ENCODE measurements around the gene MYT1. TPM values are rescaled to one million over a fixed set of nuclear protein-coding genes. Genes with fewer than 3 reads are reported as not detected.

The MYT1 gene
- polyA plus RNA-seq, 1 of the 3 experiments (the other 2 are of a cell fraction), result 0.10 TPM

DNA sequence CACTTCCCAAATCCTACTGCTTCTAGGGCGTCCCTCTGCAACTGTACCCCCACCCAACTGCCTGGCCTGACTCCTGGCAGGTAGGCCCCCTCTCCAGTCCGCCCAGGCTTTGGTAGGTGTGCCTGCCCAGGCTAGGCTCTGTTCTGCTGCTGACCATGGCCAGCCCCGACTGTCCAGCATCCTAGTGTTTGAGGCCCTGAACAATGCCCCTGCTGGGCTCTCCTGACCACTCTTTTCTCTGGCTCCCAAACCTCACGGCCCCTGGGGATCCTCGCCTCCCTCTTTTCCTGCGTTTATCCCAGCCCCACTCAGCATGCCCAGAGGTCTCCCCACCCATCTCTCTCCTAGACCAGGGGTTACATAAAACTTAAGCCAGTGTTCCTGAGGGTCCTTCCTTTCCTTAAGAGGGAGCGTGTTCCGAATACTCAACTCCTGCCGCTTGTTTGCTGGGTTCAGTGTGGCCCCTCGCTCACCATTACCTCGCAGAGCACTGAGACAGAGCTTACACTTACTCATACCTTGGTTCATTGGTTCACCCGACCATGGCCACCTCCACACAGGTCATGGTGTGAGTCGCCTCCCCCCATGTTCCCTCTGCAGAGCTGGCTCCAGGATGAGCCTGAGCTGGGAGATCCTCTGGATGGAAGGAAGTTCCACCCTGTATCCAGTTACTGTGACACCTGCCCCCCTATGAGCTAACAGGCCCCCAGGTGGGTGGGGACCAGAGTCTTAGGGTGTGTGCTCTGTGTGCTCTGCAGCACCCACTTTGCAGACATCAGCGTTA lies 21.0 kb upstream of the MYT1 start:
- Histone ChIP-seq H3K4me3 (ENCODE audit: low read depth in 2 of 2, low read length in 1 of 2) (no peak overlapping the region), H3K9ac (no peak overlapping the region), H3K27ac (ENCODE audit: low read depth in 2 of 2, low read length in 1 of 2) (no peak overlapping the region), H4K20me1 (ENCODE audit: insufficient read depth) (no peaks in the 10 kb centered on the region), H3K4me2 (no peak overlapping the region), H2AFZ (ENCODE audit: low read depth) (no peak overlapping the region), H3K36me3 (replicated peaks in 1 of 2; ENCODE audit: control insufficient read depth in 1 of 2, insufficient read depth in 2 of 2, low read length in 1 of 2) (no peaks in the 10 kb centered on the region), H3K9me2 (no peaks in the 10 kb centered on the region), H3K79me2 (ENCODE audit: insufficient read depth) (no peaks in the 10 kb centered on the region), H3K4me1 (ENCODE audit: control insufficient read depth in 1 of 2, insufficient read depth in 2 of 2, low read depth in 1 of 2, low read length in 1 of 2) (peaks cover 0 to 22% of the 10 kb centered on the region in 2 experiments; a peak in 1 of 4 replicates), H3K9me3 (no peaks in the 10 kb centered on the region), H3F3A (replicated peaks; ENCODE audit: insufficient read depth) (no peaks in the 10 kb centered on the region), H3K27me3 (ENCODE audit: insufficient read depth) (no peaks in the 10 kb centered on the region)
- POLR2A ChIA-PET, result interaction anchor here (0.6 to 1.4 kb wide), 2 partner anchors 21 to 146 kb away, joined by 3 read pairs; partner anchors contain the start of gene MYT1
- WGBS (ENCODE audit: low lambda C conversion rate), result 55% methylated on average over 14 of the region's 14 CpGs
- TF ChIP-seq TCF12 (IDR thresholded peaks at IDR 0.05) (no peak), EZH2phosphoT487 (IDR thresholded peaks at IDR 0.05; ENCODE audit: borderline replicate concordance, low read depth) (no peak), NFIC (IDR thresholded peaks at IDR 0.05; ENCODE audit: borderline replicate concordance) (no peak), CHD2 (IDR thresholded peaks at IDR 0.05; ENCODE audit: low read length, partially characterized antibody) (no peak), JUND (IDR thresholded peaks at IDR 0.05) (no peak), RXRA (IDR thresholded peaks at IDR 0.05; ENCODE audit: borderline replicate concordance, low read depth) (no peak), MXI1 (IDR thresholded peaks at IDR 0.05; ENCODE audit: low read depth, low read length) (no peak)
- TF ChIP-seq, protein P1, sequence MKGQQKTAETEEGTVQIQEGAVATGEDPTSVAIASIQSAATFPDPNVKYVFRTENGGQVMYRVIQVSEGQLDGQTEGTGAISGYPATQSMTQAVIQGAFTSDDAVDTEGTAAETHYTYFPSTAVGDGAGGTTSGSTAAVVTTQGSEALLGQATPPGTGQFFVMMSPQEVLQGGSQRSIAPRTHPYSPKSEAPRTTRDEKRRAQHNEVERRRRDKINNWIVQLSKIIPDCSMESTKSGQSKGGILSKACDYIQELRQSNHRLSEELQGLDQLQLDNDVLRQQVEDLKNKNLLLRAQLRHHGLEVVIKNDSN (IDR thresholded peaks at IDR 0.05; ENCODE audit: borderline replicate concordance, low read depth), result no peak
- CTCF ChIA-PET, result interaction anchor here (1.5 kb wide), 1 partner anchor 42 kb away, joined by 3 read pairs; no protein-coding TSS in a partner anchor
- peak; percentile 10 for DNase-seq

DNA sequence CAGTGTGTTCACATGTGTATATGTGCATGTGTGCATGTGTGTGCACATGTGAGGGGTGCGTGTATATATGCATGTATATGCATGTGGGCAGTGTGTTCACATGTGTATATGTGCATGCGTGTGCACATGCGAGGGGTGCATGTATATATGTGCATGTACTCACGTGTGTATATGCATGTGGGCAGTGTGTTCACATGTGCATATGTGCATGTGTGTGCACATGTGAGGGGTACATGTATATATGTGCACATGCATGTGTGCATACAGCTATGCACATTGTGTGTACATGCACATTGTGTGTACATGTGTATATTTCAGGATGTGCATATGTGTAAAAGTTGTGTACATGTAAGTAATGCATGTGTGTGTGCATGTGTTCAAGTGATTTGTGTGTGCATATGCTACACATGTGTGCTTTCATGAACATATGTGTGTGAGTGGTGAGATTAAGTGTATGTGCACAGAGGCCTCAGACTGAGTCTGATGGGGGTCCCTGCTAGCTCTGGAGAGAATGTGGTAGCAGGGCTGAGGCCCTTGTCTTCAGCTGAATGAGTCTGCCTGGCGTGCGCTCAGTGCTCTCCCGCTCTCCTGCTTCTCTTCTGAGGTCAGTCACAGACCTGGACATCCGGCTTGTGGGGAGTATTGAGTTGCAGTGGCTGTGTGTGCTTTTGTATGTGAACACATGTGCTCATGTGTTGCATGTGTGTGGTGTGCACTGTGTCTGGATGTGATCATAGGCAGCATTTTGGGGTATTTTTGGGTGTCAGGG lies 19.9 kb upstream of the MYT1 start:
- H3K9me2 ChIP-seq, result no peaks in the 10 kb centered on the region

More for the DNA sequence above, 19.9 kb upstream of the MYT1 start:
- no peak for DNase-seq
- Histone ChIP-seq H3K9ac (no peak overlapping the region), H4K20me1 (ENCODE audit: insufficient read depth) (no peaks in the 10 kb centered on the region), H3K79me2 (ENCODE audit: insufficient read depth) (no peaks in the 10 kb centered on the region), H3K9me3 (no peaks in the 10 kb centered on the region), H3K4me1 (ENCODE audit: control insufficient read depth in 1 of 2, insufficient read depth in 2 of 2, low read depth in 1 of 2, low read length in 1 of 2) (peaks cover 0 to 22% of the 10 kb centered on the region in 2 experiments; a peak in 1 of 4 replicates), H3K27me3 (ENCODE audit: insufficient read depth) (no peaks in the 10 kb centered on the region), H3F3A (replicated peaks; ENCODE audit: insufficient read depth) (no peaks in the 10 kb centered on the region), H3K27ac (ENCODE audit: low read depth in 2 of 2, low read length in 1 of 2) (no peak overlapping the region), H2AFZ (ENCODE audit: low read depth) (no peak overlapping the region), H3K4me3 (ENCODE audit: low read depth in 2 of 2, low read length in 1 of 2) (no peak overlapping the region), H3K36me3 (replicated peaks in 1 of 2; ENCODE audit: control insufficient read depth in 1 of 2, insufficient read depth in 2 of 2, low read length in 1 of 2) (no peaks in the 10 kb centered on the region), H3K4me2 (no peak overlapping the region)
- TF ChIP-seq RAD21 (IDR thresholded peaks at IDR 0.05; ENCODE audit: low read length) (no peak), SIN3A (IDR thresholded peaks at IDR 0.05; ENCODE audit: borderline replicate concordance, low read depth, low read length) (no peak)
- ChIA-PET CTCF (interaction anchor here (1.0 to 1.6 kb wide), 2 partner anchors 24 to 61 kb away, joined by 4 to 7 read pairs; no protein-coding TSS in a partner anchor), POLR2A (no interaction called here)
- WGBS (ENCODE audit: low lambda C conversion rate), result 64% methylated on average over 8 of the region's 8 CpGs
